ENCODE data around the gene SOCS6.

- TF ChIP-seq POLR2A (IDR thresholded peaks at IDR 0.05) (no peak), CTCF (IDR thresholded peaks at IDR 0.05) (no peak)
Measured at GRCh38 chr18:70284976-70285620, 3.7 kb upstream of the SOCS6 start.
